Duodenal mucosa (tissue), 2 donors: Measurements from ENCODE around the gene TMX2.
"Not testable (repeated sequence)": the region's sequence is repeated elsewhere in the genome, so short reads cannot be mapped to it uniquely, and the experiment has no call there.

Experiments
- H3K27ac ChIP-seq: one replicate; pipeline ENCODE4 v1.7.0; 2013; ENCODE audit warnings: low read depth, low read length
- H3K27me3 ChIP-seq, 2 donors: one replicate each; pipeline ENCODE4 v1.7.0; 2013; ENCODE audit warnings: low read length in 2 of 2, control low read depth in 1 of 2; ENCODE audit not compliant: insufficient read depth in 2 of 2, control insufficient read depth in 1 of 2
- H3K36me3 ChIP-seq, 2 donors: one replicate each; pipeline ENCODE4 v1.7.0; 2013; ENCODE audit warnings: low read length in 2 of 2, control low read depth in 1 of 2; ENCODE audit not compliant: insufficient read depth in 2 of 2, control insufficient read depth in 1 of 2
- H3K4me1 ChIP-seq, 2 donors: one replicate each; pipeline ENCODE4 v1.7.0; 2013; ENCODE audit warnings: low read length in 2 of 2, control low read depth in 1 of 2; ENCODE audit not compliant: insufficient read depth in 2 of 2, control insufficient read depth in 1 of 2
- H3K4me3 ChIP-seq, 2 donors: one replicate each; pipeline ENCODE4 v1.7.0; 2013; ENCODE audit warnings: low read length in 2 of 2, low read depth in 1 of 2
- H3K9ac ChIP-seq, 2 donors: one replicate each; pipeline ENCODE4 v1.7.0; 2013; ENCODE audit warnings: low read length in 2 of 2, low read depth in 1 of 2
- H3K9me3 ChIP-seq, 2 donors: one replicate each; pipeline ENCODE4 v1.7.0; 2013; ENCODE audit warnings: low read length in 2 of 2, control low read depth in 1 of 2; ENCODE audit not compliant: control insufficient read depth in 1 of 2

TMX2 gene

DNA sequence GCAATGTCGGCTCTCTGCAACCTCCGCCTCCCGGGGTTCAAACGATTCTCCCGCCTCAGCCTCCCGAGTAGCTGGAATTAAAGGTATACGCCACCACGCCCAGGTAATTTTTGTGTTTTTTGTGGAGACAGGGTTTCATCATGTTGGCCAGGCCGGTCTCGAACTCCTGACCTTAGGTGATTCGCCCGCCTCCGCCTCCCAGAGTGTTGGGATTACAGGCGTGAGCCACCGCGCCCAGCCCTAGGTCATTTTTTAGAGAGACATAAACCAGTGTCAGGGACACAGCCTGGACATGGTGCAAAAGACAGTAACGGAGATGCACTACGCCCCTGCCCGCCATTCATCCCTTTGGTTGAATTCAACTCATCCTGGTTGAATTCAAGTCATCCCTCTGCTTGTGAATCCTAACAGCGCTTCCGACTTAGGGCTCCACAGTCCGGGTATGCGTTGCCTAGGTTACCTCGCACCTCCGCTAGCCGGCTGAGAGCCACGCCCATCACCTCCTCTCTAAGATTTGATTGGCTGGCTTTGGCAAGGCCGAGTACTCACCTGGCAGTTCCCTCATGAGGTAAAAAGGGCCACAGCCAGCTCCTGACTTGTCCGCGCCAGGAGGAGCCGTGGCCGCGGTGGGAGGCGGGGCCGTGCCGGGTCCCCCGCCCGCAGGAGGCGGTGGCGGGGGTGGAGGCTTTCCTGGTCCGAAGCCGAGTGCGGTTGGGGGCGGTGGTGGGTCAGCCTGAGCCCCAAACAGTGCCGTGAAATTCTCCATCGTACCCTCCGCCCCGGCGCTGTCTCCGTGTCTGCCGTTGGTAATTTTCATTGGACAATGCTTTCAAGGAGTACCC lies 758 bp upstream of the TMX2 start, which contains the start of gene MED19:
Gene MED19 (minus strand): TSS at position 802 of the 842 bp plus-strand sequence. CDS start 36 bp downstream, at position 766.
- Histone ChIP-seq H3K4me3 (peak within 1 kb of the TSS; percentile 96 to 98), H3K9me3 (no peaks in the 10 kb centered on the region), H3K9ac (peak within 1 kb of the TSS; percentile 88 to 97), H3K27ac (peak within 1 kb of the TSS; percentile 92), H3K36me3 (no peaks in the 10 kb centered on the region), H3K4me1 (peaks cover 23 to 26% of the 10 kb centered on the region in 2 donors), H3K27me3 (no peaks in the 10 kb centered on the region)

GRCh38 chr11:57713835-57714234 lies 1.4 kb downstream of the TMX2 start:
- H3K4me3 ChIP-seq = peak overlapping the region; percentile 96 to 98
- peak overlapping the region; percentile 88 to 97 for H3K9ac ChIP-seq
- H3K36me3 ChIP-seq = peaks cover 0 to 6% of the 10 kb centered on the region in 2 donors
- no peaks in the 10 kb centered on the region for H3K9me3 ChIP-seq
- no peaks in the 10 kb centered on the region for H3K27me3 ChIP-seq
- no peak overlapping the region for H3K27ac ChIP-seq
- peaks cover 23 to 26% of the 10 kb centered on the region in 2 donors for H3K4me1 ChIP-seq

GRCh38 chr11:57716726-57717125 lies 4.3 kb downstream of the TMX2 start:
- H3K27ac ChIP-seq, H3K9ac ChIP-seq, H3K4me3 ChIP-seq, H3K9me3 ChIP-seq, H3K27me3 ChIP-seq: not testable (repeated sequence)
- H3K36me3 ChIP-seq = peaks cover 4 to 17% of the 10 kb centered on the region in 2 donors
- peaks cover 9 to 19% of the 10 kb centered on the region in 2 donors for H3K4me1 ChIP-seq

GRCh38 chr11:57727185-57727584 lies 14.8 kb downstream of the TMX2 start:
- H3K9me3 ChIP-seq = no peaks in the 10 kb centered on the region
- peaks cover 0 to 2% of the 10 kb centered on the region in 2 donors for H3K4me1 ChIP-seq
- H3K9ac ChIP-seq = no peak overlapping the region
- no peak overlapping the region for H3K27ac ChIP-seq
- no peaks in the 10 kb centered on the region for H3K27me3 ChIP-seq
- no peak overlapping the region for H3K4me3 ChIP-seq
- peaks cover 0 to 10% of the 10 kb centered on the region in 2 donors for H3K36me3 ChIP-seq

DNA sequence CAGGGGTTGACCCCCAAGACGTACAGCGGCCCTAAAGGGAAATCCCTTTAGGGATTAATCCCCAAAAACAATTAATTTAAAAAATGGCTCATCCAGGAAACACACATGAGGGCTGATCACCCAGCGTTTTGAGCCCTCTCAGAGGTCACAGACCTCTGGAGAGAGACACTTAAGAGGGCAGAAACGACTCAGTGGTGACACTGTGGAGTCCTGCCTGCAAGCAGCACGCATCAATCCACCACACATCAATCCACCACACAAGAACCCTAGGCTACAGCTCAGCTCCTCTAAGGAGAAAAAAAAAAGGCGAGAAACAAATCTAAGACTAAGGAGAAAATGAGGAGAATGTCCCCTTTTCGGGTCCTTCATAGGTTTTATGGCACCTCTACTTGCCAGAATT lies 16.4 kb downstream of the TMX2 start:
- Histone ChIP-seq H3K36me3 (peaks cover 0 to 7% of the 10 kb centered on the region in 2 donors), H3K4me1 (peaks cover 3% of the 10 kb centered on the region in 2 donors), H3K27ac (no peak overlapping the region), H3K9ac (no peak overlapping the region), H3K9me3 (no peaks in the 10 kb centered on the region), H3K27me3 (no peaks in the 10 kb centered on the region), H3K4me3 (no peak overlapping the region)

GRCh38 chr11:57729479-57729878 lies 17.1 kb downstream of the TMX2 start:
- H3K9me3 ChIP-seq = no peaks in the 10 kb centered on the region
- peaks cover 0 to 5% of the 10 kb centered on the region in 2 donors for H3K36me3 ChIP-seq
- H3K4me1 ChIP-seq = peaks cover 3% of the 10 kb centered on the region in 2 donors
- no peak overlapping the region for H3K27ac ChIP-seq
- H3K27me3 ChIP-seq = no peaks in the 10 kb centered on the region
- no peak overlapping the region for H3K4me3 ChIP-seq
- no peak overlapping the region for H3K9ac ChIP-seq

DNA sequence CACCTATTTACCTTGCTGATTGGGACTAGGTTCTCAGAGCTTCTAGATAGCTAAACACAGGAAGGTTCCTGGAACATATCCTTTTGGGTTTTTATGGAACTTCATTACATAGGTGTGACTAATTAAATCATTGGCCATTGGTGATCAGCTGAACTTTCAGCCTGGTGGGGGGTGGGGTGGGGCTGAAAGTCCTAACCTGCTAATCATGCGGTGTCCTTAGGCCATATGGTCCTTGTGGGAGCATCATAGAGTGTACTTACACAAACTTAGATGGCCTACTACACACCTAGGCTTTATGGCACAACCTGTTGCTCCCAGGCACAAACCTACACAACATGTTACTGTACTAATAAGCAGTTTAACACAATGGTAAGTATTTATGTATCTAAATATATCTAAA lies 20.3 kb downstream of the TMX2 start:
- Histone ChIP-seq H3K27me3 (no peaks in the 10 kb centered on the region), H3K9ac (no peak overlapping the region), H3K27ac (no peak overlapping the region), H3K4me3 (no peak overlapping the region), H3K9me3 (no peaks in the 10 kb centered on the region), H3K36me3 (peaks cover 0 to 6% of the 10 kb centered on the region in 2 donors), H3K4me1 (peaks cover 3% of the 10 kb centered on the region in 2 donors)

- peaks cover 8 to 23% of the 10 kb centered on the region in 2 donors for H3K36me3 ChIP-seq
- H3K27me3 ChIP-seq = no peaks in the 10 kb centered on the region
- peaks cover 3% of the 10 kb centered on the region in 2 donors for H3K4me1 ChIP-seq
- no peaks in the 10 kb centered on the region for H3K9me3 ChIP-seq
- H3K9ac ChIP-seq = no peak overlapping the region
- no peak overlapping the region for H3K4me3 ChIP-seq
- H3K27ac ChIP-seq = no peak overlapping the region
Observed at GRCh38 chr11:57735619-57736298, 23.4 kb downstream of the TMX2 start.

DNA sequence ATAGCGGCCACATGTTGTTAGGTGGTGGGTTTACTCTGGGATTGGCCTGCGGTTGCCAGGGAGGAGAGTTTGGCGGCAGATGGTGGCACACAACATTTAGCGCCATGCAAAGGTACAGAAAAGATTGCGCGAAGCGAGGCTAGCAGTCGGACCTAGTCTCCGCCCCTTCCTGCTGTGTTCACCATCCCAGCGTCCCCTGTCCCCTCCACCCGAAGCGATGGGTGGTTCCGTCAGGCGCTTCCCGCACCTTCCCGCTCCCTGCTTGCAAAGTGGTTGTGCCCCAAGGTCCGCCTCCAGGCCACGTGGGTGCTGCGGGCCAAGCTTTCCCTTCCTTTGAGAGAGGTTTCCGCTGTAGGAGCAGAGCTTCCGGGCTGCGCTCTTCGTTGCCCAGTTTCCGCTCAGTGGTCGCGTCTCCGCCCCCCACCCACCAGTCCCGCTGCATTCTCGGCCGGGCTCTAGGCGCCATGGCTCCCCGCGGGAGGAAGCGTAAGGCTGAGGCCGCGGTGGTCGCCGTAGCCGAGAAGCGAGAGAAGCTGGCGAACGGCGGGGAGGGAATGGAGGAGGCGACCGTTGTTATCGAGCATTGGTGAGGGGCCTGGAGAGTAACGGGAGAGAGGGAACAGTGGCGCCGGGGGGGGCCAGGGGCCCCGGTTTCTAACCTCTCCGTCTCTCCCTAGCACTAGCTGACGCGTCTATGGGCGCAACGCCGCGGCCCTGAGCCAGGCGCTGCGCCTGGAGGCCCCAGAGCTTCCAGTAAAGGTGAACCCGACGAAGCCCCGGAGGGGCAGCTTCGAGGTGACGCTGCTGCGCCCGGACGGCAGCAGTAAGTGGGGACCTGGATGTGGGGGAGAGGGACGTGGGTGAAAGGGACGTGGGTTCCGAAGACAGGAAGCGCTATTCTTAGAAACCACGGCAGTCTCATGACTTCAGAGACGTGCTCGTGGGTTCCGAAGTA lies 29.0 kb downstream of the TMX2 start, which contains the start of gene SELENOH:
Gene SELENOH (plus strand): TSS at position 360 of the 955 bp plus-strand sequence. CDS start 105 bp downstream, at position 465.
- Histone ChIP-seq H3K4me3 (peak within 1 kb of the TSS; percentile 87 to 94), H3K27ac (peak within 1 kb of the TSS; percentile 84), H3K27me3 (no peaks in the 10 kb centered on the region), H3K4me1 (peaks cover 9% of the 10 kb centered on the region in 2 donors), H3K9ac (peak within 1 kb of the TSS; percentile 81 to 84), H3K9me3 (no peaks in the 10 kb centered on the region), H3K36me3 (peaks cover 21 to 47% of the 10 kb centered on the region in 2 donors)
